HEK293 (cell line): Measurements from ENCODE around the gene TOMM7.

Source experiments
- MEIS1 ChIP-seq: sonication (generic); formaldehyde crosslinking; IDR thresholded peaks from 2 replicates; pipeline ENCODE4 v1.8.1; 2022; ENCODE audit warnings: missing genetic modification reagents, mild to moderate bottlenecking, borderline replicate concordance
- SCRT1 ChIP-seq: fragments of 450-650 bp; formaldehyde crosslinking; IDR thresholded peaks from 2 replicates; pipeline ENCODE4 v1.5.1; 2016; ENCODE audit warnings: missing biosample characterization, missing genetic modification characterization, borderline replicate concordance
- TF ChIP-seq, protein P1 (sequence below): fragments of 450-650 bp; formaldehyde crosslinking; IDR thresholded peaks from 2 replicates; pipeline ENCODE4 v1.5.1; 2016; ENCODE audit warnings: missing biosample characterization, missing genetic modification characterization

DNA sequence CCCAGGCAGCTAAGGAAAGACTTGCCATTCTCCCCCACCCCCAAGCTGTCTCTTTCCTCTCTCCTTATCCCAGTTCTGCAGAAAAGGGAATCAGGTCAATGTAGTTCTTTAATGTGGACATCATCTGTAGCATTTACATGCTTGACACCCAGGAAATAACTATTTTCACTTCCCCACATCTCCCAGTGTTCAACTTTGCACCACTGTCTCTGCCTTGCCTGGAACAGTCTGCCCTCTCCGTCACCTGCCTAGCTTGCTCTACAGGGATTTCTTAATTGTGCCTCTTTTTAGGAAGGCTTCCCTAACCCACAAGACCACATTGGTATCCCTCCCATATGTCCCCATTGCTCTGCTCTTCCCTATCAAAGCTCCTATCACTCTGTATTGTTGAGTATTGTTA, 45.9 kb upstream of the TOMM7 start:
- TF ChIP-seq, protein P1, sequence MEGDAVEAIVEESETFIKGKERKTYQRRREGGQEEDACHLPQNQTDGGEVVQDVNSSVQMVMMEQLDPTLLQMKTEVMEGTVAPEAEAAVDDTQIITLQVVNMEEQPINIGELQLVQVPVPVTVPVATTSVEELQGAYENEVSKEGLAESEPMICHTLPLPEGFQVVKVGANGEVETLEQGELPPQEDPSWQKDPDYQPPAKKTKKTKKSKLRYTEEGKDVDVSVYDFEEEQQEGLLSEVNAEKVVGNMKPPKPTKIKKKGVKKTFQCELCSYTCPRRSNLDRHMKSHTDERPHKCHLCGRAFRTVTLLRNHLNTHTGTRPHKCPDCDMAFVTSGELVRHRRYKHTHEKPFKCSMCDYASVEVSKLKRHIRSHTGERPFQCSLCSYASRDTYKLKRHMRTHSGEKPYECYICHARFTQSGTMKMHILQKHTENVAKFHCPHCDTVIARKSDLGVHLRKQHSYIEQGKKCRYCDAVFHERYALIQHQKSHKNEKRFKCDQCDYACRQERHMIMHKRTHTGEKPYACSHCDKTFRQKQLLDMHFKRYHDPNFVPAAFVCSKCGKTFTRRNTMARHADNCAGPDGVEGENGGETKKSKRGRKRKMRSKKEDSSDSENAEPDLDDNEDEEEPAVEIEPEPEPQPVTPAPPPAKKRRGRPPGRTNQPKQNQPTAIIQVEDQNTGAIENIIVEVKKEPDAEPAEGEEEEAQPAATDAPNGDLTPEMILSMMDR (tag by site-specific recombination) = no peak
- TF ChIP-seq SCRT1 (tag by site-specific recombination) = no peak
- no peak for TF ChIP-seq MEIS1
